ENCODE results near the gene CRP.
"Not testable (repeated sequence)": the region's sequence is repeated elsewhere in the genome, so short reads cannot be mapped to it uniquely, and the experiment has no call there.

The CRP gene

GRCh38 chr1:159714529-159714928 lies at the start of gene CRP:
TSS of gene CRP (minus strand) at chr1:159714589. CDS start at chr1:159714485, 104 bp downstream.
- no peak for DNase-seq (ENCODE audit: low read depth in 1 of 2, low spot score in 1 of 2)

- DNase-seq (ENCODE audit: low read depth in 1 of 2, low spot score in 1 of 2), result no peak
Measured at GRCh38 chr1:159763686-159764085, 49.3 kb upstream of the CRP start.

GRCh38 chr1:159756397-159756796 lies 42.0 kb upstream of the CRP start:
- DNase-seq (ENCODE audit: low read depth in 1 of 2, low spot score in 1 of 2), result no peak

GRCh38 chr1:159755451-159756007 lies 41.1 kb upstream of the CRP start:
- DNase-seq (ENCODE audit: low read depth in 1 of 2, low spot score in 1 of 2), result no peak

GRCh38 chr1:159753386-159753785 lies 39.0 kb upstream of the CRP start:
- DNase-seq (ENCODE audit: low read depth in 1 of 2, low spot score in 1 of 2), result no peak

GRCh38 chr1:159752135-159752580 lies 37.8 kb upstream of the CRP start:
- no peak for DNase-seq (ENCODE audit: low read depth in 1 of 2, low spot score in 1 of 2)

GRCh38 chr1:159751031-159751430 lies 36.6 kb upstream of the CRP start:
- DNase-seq (ENCODE audit: low read depth in 1 of 2, low spot score in 1 of 2), result no peak

- no peak for DNase-seq (ENCODE audit: low read depth in 1 of 2, low spot score in 1 of 2)
Measured at GRCh38 chr1:159750621-159751020, 36.2 kb upstream of the CRP start.

GRCh38 chr1:159749630-159750029 lies 35.2 kb upstream of the CRP start:
- no peak for DNase-seq (ENCODE audit: low read depth in 1 of 2, low spot score in 1 of 2)

- no peak for DNase-seq (ENCODE audit: low read depth in 1 of 2, low spot score in 1 of 2)
Measured at GRCh38 chr1:159748370-159748769, 34.0 kb upstream of the CRP start.

GRCh38 chr1:159746666-159747065 lies 32.3 kb upstream of the CRP start:
- no peak for DNase-seq (ENCODE audit: low read depth in 1 of 2, low spot score in 1 of 2)

- DNase-seq (ENCODE audit: low read depth in 1 of 2, low spot score in 1 of 2), result no peak
Measured at GRCh38 chr1:159743651-159744410, 29.4 kb upstream of the CRP start.

- DNase-seq (ENCODE audit: low read depth in 1 of 2, low spot score in 1 of 2), result no peak
Measured at GRCh38 chr1:159737238-159737916, 23.0 kb upstream of the CRP start.

GRCh38 chr1:159723188-159723587 lies 8.8 kb upstream of the CRP start:
- not testable (repeated sequence) for DNase-seq (ENCODE audit: low read depth in 1 of 2, low spot score in 1 of 2)

- no peak for DNase-seq (ENCODE audit: low read depth in 1 of 2, low spot score in 1 of 2)
Measured at GRCh38 chr1:159719990-159720389, 5.6 kb upstream of the CRP start.

- DNase-seq (ENCODE audit: low read depth in 1 of 2, low spot score in 1 of 2), result no peak
Measured at GRCh38 chr1:159715855-159716254, 1.5 kb upstream of the CRP start.

GRCh38 chr1:159712080-159712479 lies 2.3 kb downstream of the CRP start:
- no peak for DNase-seq (ENCODE audit: low read depth in 1 of 2, low spot score in 1 of 2)

GRCh38 chr1:159707472-159708260 lies 6.7 kb downstream of the CRP start:
- no peak for DNase-seq (ENCODE audit: low read depth in 1 of 2, low spot score in 1 of 2)

GRCh38 chr1:159705904-159706256 lies 8.5 kb downstream of the CRP start:
- DNase-seq (ENCODE audit: low read depth in 1 of 2, low spot score in 1 of 2), result no peak

- no peak for DNase-seq (ENCODE audit: low read depth in 1 of 2, low spot score in 1 of 2)
Measured at GRCh38 chr1:159705251-159705903, 9.0 kb downstream of the CRP start.

GRCh38 chr1:159704481-159704880 lies 9.9 kb downstream of the CRP start:
- no peak for DNase-seq (ENCODE audit: low read depth in 1 of 2, low spot score in 1 of 2)

All from activated CD4-positive, alpha-beta T cell treated with anti-CD3 and anti-CD28 coated beads, Interleukin-2, amount 50 U/mL, for 24 hours (primary cell).